SK-MEL-5 (cell line): ENCODE results near the gene CSKMT. TPM values are rescaled to one million over a fixed set of nuclear protein-coding genes. Genes with fewer than 3 reads are reported as not detected.
A peak's percentile ranks its signal among the peaks of the same experiment; 100 is the strongest.
"Not testable (repeated sequence)": the region's sequence is repeated elsewhere in the genome, so short reads cannot be mapped to it uniquely, and the experiment has no call there.

Experiments used
- DNase-seq: peaks from one replicate; pipeline ENCODE4 v3.0.0-alpha.2; 2016; ENCODE audit warnings: low read depth, low spot score
- in situ Hi-C: cut with HindIII; loops from 2 replicates; pipeline ENCODE4 v1.10.0; 2016; ENCODE audit warnings: low sequenced_read_pairs, high pct_unique_total_duplicates, low pct_unique_long_range_greater_than_20kb
- total RNA-seq: library from RNA; depleted of rRNA; stranded (reverse); fragments of >200 nt; shearing (Covaris generic); gene quantifications from 2 replicates; pipeline ENCODE4 v1.2.3, GENCODE V29; 2014

CSKMT gene
- total RNA-seq, 1 experiment from 2014 or later: 6.5 TPM

DNA sequence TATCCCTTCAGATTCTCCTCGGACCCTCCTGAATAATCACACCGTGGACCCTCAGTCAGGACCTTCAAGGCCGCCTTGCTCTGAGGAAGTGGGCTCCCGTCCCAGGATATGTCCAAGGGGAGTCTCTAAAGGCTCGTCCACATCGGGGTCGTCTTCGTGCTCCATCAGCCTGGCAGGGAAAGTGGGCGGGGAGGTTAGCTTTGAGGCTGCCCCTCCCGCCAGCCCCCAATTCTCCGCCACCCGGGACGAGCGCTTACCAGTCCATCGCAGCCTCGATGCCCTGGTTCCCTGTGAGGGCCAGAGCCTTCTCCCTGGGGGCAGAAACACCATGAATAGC is 13.3 kb downstream of the CSKMT start:
- in situ Hi-C loops: no loop called here
- no peak for DNase-seq

DNA sequence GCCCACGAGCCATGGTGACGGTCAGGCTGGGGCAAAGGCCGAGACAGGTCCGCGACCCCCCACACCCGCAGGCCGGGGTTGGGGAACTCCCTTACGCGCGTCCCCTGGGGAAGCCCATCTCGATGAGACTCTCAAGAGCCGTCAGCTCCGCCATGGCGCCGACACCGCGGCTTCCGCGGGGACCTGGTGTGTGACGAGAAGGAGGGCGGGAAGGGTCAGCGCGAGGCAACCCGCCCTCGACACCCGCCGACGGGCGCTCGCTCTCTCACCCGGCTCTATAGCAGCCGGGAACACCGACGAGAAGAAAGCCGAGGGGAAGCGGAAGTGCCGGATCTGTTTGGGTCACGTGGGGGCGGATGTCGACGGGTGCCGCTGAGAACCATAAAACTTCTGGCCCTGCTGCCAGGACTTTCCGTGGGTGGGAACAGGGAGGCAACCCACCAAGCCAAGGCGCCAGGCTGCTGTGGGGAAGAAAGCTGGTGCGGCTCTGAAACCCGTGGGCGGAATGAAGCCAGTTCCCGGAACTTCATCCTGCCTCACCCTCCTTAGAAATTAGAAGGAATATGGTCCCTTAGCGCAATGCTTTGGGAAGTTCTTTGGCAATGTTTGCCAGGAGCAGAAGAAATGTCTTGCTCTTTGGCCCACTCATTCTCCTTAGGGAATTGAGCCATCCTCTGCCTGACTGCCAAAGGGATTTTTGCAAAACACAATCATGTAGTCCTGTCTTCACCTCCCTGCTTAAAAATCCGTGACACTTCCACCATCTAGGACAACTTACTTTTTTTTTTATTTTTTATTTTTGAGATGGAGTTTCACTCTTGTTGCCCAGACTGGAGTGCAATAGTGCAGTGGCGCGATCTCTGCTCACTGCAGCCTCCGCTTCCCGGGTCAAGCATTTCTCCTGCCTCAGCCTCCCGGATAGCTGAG is 13.9 kb downstream of the CSKMT start, which contains the start of gene UBXN1:
TSS of gene UBXN1 (minus strand) at position 304 of the 927 bp plus-strand sequence. CDS start at position 154, 150 bp downstream.
- DNase-seq: peak; percentile 88
- in situ Hi-C loops: no loop called here

- in situ Hi-C loops: no loop called here
Observed at GRCh38 chr11:62680825-62681240, 15.7 kb downstream of the CSKMT start.

GRCh38 chr11:62682518-62682917 is 17.4 kb downstream of the CSKMT start:
- no peak for DNase-seq
- in situ Hi-C loops: no loop called here

More at GRCh38 chr11:62680825-62681240, 15.7 kb downstream of the CSKMT start:
- peak; percentile 84 for DNase-seq

DNA sequence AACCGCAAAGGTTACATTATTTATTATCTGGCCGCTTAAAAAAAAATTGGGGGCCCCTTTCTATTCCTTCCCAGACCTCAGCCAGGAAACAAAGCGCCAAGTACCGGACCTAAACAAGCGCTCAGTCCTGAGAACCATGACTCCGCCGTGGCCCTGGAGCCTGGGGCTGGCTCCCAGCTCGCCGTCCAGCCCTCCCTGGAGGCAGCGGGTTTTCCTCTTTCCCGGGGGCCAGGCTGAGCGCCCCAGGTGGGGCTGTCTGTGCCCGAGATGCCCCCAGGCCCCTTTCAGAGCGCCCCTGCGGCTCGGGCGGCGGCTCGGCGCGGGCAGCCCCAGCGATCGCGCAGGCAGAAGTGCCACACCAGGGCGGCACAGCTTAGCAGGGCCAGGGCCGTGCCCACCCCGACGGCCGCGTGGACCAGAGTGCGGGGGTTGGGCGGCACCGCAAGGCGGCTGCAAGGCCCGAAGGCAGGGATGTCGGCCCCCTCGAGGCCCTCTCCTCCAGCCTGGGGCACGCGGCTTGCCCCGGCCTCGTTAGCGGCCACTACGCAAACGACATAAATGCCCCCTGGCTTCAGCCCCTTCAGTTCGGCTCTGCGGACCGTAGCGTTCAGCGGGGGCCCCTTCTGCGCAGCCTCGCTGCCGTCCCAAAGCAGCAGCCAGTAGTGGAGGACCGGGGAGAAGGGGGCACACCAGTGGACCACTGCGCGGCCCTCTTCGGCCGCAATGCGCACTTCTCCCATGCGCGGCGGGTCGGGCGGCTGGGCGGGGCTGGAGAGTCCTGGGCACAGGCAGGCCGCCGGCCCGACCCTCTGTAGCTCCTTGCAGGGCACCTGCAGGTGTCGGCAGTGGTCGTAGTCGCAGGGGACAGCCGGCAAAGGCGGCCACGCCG is 22.6 kb downstream of the CSKMT start:
- no peak for DNase-seq
- in situ Hi-C loops: no loop called here

- in situ Hi-C loops: no loop called here
- no peak for DNase-seq
Observed at GRCh38 chr11:62688491-62688890, 23.4 kb downstream of the CSKMT start.

- peak; percentile 47 for DNase-seq
- in situ Hi-C loops: no loop called here
Observed at GRCh38 chr11:62689421-62690183, 24.5 kb downstream of the CSKMT start, which contains the start of gene LRRN4CL. Gene LRRN4CL, minus strand, starts transcription at chr11:62689530. Its CDS starts 1,022 bp downstream, at chr11:62688508.

GRCh38 chr11:62693624-62694023 is 28.5 kb downstream of the CSKMT start:
- DNase-seq, in situ Hi-C loops: not testable (repeated sequence)

- in situ Hi-C loops: no loop called here
- DNase-seq: peak; percentile 82
Observed at GRCh38 chr11:62694455-62695167, 29.5 kb downstream of the CSKMT start.

DNA sequence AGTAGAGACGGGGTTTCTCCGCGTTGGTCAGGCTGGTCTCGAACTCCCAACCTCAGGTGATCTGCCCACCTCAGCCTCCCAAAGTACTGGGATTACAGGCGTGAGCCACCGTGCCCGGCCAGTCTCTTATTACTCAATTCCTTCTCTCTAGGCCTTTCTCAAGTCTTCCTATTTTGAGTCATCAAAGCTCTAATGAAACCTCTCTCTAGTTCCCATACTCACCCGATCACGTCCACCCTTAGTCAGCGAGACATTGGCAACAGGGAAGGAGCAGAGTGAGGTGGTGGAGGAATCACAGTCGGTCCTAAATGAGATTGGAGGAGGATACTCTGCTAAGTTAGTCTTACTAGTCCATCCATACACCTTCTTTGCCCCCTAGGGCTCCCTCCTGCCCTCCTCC is 37.1 kb downstream of the CSKMT start:
- in situ Hi-C loops: no loop called here

GRCh38 chr11:62703921-62704320 is 38.8 kb downstream of the CSKMT start:
- in situ Hi-C loops, DNase-seq: not testable (repeated sequence)

More for the DNA sequence above, 37.1 kb downstream of the CSKMT start:
- no peak for DNase-seq

DNA sequence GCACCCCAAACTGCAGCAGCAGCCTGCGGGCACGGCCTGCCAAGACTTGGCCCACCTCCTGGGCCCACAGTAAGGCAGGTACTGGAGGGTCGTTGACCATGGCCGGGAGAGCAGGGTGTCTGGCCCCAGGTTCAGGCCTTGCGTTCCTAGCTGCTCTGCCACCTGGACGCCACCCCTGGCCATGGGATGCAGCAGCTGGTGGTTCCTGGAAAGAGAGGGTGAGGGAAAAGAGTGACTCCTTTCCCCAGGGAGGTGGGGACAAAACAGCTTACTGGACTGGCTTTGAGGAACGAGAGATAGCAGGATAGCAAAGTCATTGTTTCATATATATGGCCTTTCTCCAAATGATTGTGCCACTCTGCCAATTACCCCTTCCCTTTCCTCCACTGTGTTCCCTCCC is 40.3 kb downstream of the CSKMT start:
- DNase-seq: no peak
- in situ Hi-C loops: no loop called here

DNA sequence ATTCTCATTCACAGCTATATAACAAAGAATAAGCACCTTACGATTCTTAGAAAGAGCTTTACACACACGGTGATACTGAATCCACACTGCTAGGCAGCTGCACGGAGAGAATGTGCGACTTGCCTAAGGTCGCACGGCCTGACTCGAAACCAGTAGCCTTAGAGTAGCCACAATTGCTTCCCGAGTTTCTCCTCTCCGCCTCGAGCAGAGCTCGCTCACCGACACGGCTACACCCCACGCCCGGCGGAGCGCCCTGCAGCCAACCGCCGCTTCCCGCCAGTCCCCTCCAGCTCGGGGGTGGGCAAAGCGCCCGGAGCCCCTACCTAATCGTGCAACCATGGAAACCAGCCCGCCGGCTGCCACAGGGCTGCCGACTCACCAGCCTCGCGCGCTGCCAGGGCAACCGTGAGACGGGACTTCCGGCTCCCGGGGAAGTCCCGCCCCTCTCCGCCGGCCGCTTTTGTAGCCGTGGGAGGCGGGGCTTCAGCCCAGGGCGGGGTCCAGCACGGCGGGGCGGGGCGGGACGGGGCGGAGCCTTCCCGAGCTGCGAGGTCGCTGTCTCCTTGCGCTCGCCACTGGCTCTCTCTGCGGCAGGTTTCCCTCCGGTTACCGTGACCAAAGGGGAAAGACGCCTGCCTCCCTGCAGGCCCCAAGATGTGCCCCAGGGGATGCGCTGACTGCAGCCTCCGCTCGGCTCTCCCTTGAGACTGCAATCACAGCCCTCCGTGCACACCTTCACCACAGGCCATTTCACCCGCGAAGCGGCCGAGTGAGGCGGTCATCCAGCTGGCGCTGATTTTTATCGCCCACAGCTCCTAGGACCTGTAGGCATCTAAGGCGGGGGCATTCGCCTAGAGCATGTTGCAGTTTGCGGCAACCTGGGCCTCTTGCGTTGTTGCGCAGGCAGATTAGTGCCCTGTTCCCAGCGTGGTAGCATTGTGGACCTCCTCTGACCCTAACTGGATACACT is 41.1 kb downstream of the CSKMT start:
- in situ Hi-C loops: no loop called here

GRCh38 chr11:62706850-62707247 is 41.7 kb downstream of the CSKMT start:
- in situ Hi-C loops: no loop called here

More for the DNA sequence above, 41.1 kb downstream of the CSKMT start:
- DNase-seq: peak; percentile 86

GRCh38 chr11:62707277-62707861 is 42.3 kb downstream of the CSKMT start, which contains the start of the genes BSCL2 and GNG3:
Gene BSCL2, minus strand, starts transcription at chr11:62707424. Its CDS starts 229 bp downstream, at chr11:62707195.
Gene GNG3, plus strand, starts transcription at chr11:62707676. Its CDS starts 620 bp downstream, at chr11:62708296.
- no peak for DNase-seq
- in situ Hi-C loops: no loop called here

More at GRCh38 chr11:62706850-62707247, 41.7 kb downstream of the CSKMT start:
- DNase-seq: no peak
